IMR-90 (cell line): Measurements from ENCODE around the gene CEP68. TPM values are rescaled to one million over a fixed set of nuclear protein-coding genes. Genes with fewer than 3 reads are reported as not detected.
"Not testable (repeated sequence)": the region's sequence is repeated elsewhere in the genome, so short reads cannot be mapped to it uniquely, and the experiment has no call there.

Experiments used
- ATAC-seq: fragments of 200-7000 bp; cut with Tn5 transposase; 2 replicates; pipeline ENCODE4 v1.9.1; 2020; ENCODE audit warnings: low read depth, mild to moderate bottlenecking, moderate library complexity
- BruUV-seq: library from RNA; stranded (reverse); fragments of 400-500 nt; replicated peaks from 2 replicates; lab custom pipeline; 2021; lab: Mats Ljungman, UMichigan
- CTCF ChIA-PET: fragments of 300-600 bp; formaldehyde crosslinking; extraction: SDS; loops from one replicate; lab custom pipeline; 2021; ENCODE audit warnings: antibody characterized with exemption; lab: Yijun Ruan, JAX
- POLR2A ChIA-PET: fragments of 300-600 bp; sonication (Branson Sonifier 250); formaldehyde crosslinking; loops from one replicate; lab custom pipeline; 2022; ENCODE audit warnings: antibody characterized with exemption; ENCODE audit not compliant: unreplicated experiment; lab: Charles Lee
- DNase-seq: peaks from one replicate; pipeline ENCODE4 v3.0.0; 2013
- H2AFZ ChIP-seq: replicated peaks from 2 replicates; pipeline ENCODE3; 2013; ENCODE audit warnings: low read length, mild to moderate bottlenecking; ENCODE audit not compliant: poor library complexity
- H2AK5ac ChIP-seq: 2 replicates; pipeline ENCODE4 v1.6.1; 2013; ENCODE audit warnings: low read depth, low read length, inconsistent platforms
- H2AK9ac ChIP-seq: replicated peaks from 2 replicates; pipeline ENCODE3; 2013; ENCODE audit warnings: mild to moderate bottlenecking, low read depth, low read length, moderate library complexity; ENCODE audit not compliant: poor library complexity
- H2BK120ac ChIP-seq: 2 replicates; pipeline ENCODE4 v1.6.1; 2013; ENCODE audit warnings: low read depth, low read length, inconsistent platforms
- H2BK15ac ChIP-seq: 3 replicates; pipeline ENCODE4 v1.6.1; 2013; ENCODE audit warnings: low read depth, low read length, inconsistent platforms
- H2BK20ac ChIP-seq: 2 replicates; pipeline ENCODE4 v1.6.1; 2013; ENCODE audit warnings: low read depth, mild to moderate bottlenecking, inconsistent platforms, low read length, moderate library complexity
- H2BK5ac ChIP-seq: 2 replicates; pipeline ENCODE4 v1.6.1; 2013; ENCODE audit warnings: mild to moderate bottlenecking, low read depth, low read length, inconsistent platforms; ENCODE audit not compliant: poor library complexity, severe bottlenecking
- H3K14ac ChIP-seq: replicated peaks from 2 replicates; pipeline ENCODE4 v1.6.1; 2013; ENCODE audit warnings: low read depth, low read length, inconsistent platforms
- H3K18ac ChIP-seq: 2 replicates; pipeline ENCODE4 v1.6.1; 2013; ENCODE audit warnings: low read depth, low read length, control low read depth
- H3K23ac ChIP-seq: 2 replicates; pipeline ENCODE4 v1.6.1; 2013; ENCODE audit warnings: low read depth, low read length, inconsistent platforms
- H3K27ac ChIP-seq: 2 replicates; pipeline ENCODE4 v1.5.1; 2013; ENCODE audit warnings: mild to moderate bottlenecking, control low read depth, low read length; ENCODE audit not compliant: insufficient read depth
- H3K27me3 ChIP-seq: 2 replicates; pipeline ENCODE4 v1.6.1; 2013; ENCODE audit warnings: low read length; ENCODE audit not compliant: control insufficient read depth, insufficient read depth
- H3K36me3 ChIP-seq: 2 replicates; pipeline ENCODE4 v1.6.1; 2013; ENCODE audit warnings: low read length, mixed read lengths; ENCODE audit not compliant: control insufficient read depth, insufficient read depth
- H3K4ac ChIP-seq: 2 replicates; pipeline ENCODE4 v1.6.1; 2013; ENCODE audit warnings: low read depth, low read length, inconsistent platforms
- H3K4me1 ChIP-seq: 2 replicates; pipeline ENCODE4 v1.6.1; 2013; ENCODE audit warnings: low read length, mixed read lengths; ENCODE audit not compliant: control insufficient read depth, insufficient read depth
- H3K4me2 ChIP-seq: 2 replicates; pipeline ENCODE4 v1.6.1; 2013; ENCODE audit warnings: low read depth, mild to moderate bottlenecking, control low read depth, low read length, moderate library complexity
- H3K4me3 ChIP-seq: 2 replicates; pipeline ENCODE4 v1.5.1; 2013; ENCODE audit warnings: low read depth, mild to moderate bottlenecking, control low read depth, low read length, moderate library complexity; ENCODE audit not compliant: insufficient read depth
- H3K56ac ChIP-seq: 2 replicates; pipeline ENCODE4 v1.6.1; 2013; ENCODE audit warnings: low read length, inconsistent platforms; ENCODE audit not compliant: insufficient read depth; ENCODE audit errors: extremely low read depth
- H3K79me1 ChIP-seq, 2 experiments: 2 replicates each; pipeline ENCODE4 v1.6.1; 2013; ENCODE audit warnings: low read length in 2 of 2, inconsistent platforms in 1 of 2, low read depth in 1 of 2
- H3K9ac ChIP-seq: 2 replicates; pipeline ENCODE4 v1.6.1; 2013; ENCODE audit warnings: low read depth, low read length, control low read depth
- H3K9me1 ChIP-seq: 2 replicates; pipeline ENCODE4 v1.6.1; 2013; ENCODE audit warnings: low read length, inconsistent platforms; ENCODE audit not compliant: insufficient read depth
- H3K9me3 ChIP-seq: 2 replicates; pipeline ENCODE4 v1.6.1; 2013; ENCODE audit warnings: low read length; ENCODE audit not compliant: control insufficient read depth, insufficient read depth
- H4K20me1 ChIP-seq: 2 replicates; pipeline ENCODE4 v1.6.1; 2013; ENCODE audit warnings: low read length, inconsistent platforms; ENCODE audit not compliant: insufficient read depth
- H4K5ac ChIP-seq: 2 replicates; pipeline ENCODE4 v1.6.1; 2013; ENCODE audit warnings: mild to moderate bottlenecking, low read depth, low read length, control low read depth
- H4K8ac ChIP-seq, 2 experiments: 2 replicates each; pipeline ENCODE4 v1.6.1; 2013; ENCODE audit warnings: low read depth in 2 of 2, low read length in 2 of 2, control low read depth in 1 of 2, inconsistent platforms in 1 of 2
- H4K91ac ChIP-seq: 2 replicates; pipeline ENCODE4 v1.6.1; 2013; ENCODE audit warnings: low read depth, low read length, inconsistent platforms; ENCODE audit not compliant: insufficient read depth
- CEBPB ChIP-seq: IDR thresholded peaks from 2 replicates; pipeline ENCODE4 v1.6.1; 2012; ENCODE audit warnings: low read depth, low read length, improper control_type of control experiment
- CHD1 ChIP-seq: IDR thresholded peaks from 2 replicates; pipeline ENCODE4 v1.6.1; 2012; ENCODE audit warnings: low read depth, low read length, improper control_type of control experiment
- MAZ ChIP-seq: IDR thresholded peaks from 2 replicates; pipeline ENCODE4 v1.6.1; 2012; ENCODE audit warnings: low read depth, mild to moderate bottlenecking, low read length, improper control_type of control experiment, moderate library complexity, borderline replicate concordance
- MXI1 ChIP-seq: IDR thresholded peaks from 2 replicates; pipeline ENCODE4 v1.6.1; 2012; ENCODE audit warnings: low read depth, mild to moderate bottlenecking, low read length, moderate library complexity, borderline replicate concordance
- WGBS, 2 experiments: methylation state at CpG; one replicate each; pipeline versions ENCODE4 v1.1.5 to v1.1.7; 2013; ENCODE audit warnings: missing lambda C conversion rate in 2 of 2; ENCODE audit not compliant: insufficient read length in 1 of 2; ENCODE audit errors: extremely low coverage in 2 of 2; 5-methylcytosine and 5-hydroxymethylcytosine counted together
- dilution Hi-C: fragments of 300-500 bp; cut with HindIII; formaldehyde crosslinking; loops from one replicate; pipeline ENCODE4 v1.14.3; 2018; ENCODE audit warnings: low sequenced_read_pairs; ENCODE audit not compliant: unreplicated experiment
- in situ Hi-C: fragments of 300-500 bp; cut with MboI; formaldehyde crosslinking; loops from 3 replicates; pipeline ENCODE4 v1.14.3; 2019; ENCODE audit warnings: low sequenced_read_pairs, inconsistent platforms, mixed read lengths
- intact Hi-C: fragments of 100-400 bp; cut with micrococcal nuclease; formaldehyde crosslinking; loops from 2 replicates; pipeline ENCODE4 v1.10.0; 2022
- polyA plus RNA-seq, 3 experiments: library from polyadenylated mRNA; depleted of rRNA; stranded (reverse); fragments of >200 nt; gene quantifications; 2 replicates each; pipeline ENCODE4 v1.2.3, GENCODE V29; 2012; ENCODE audit warnings: low replicate concordance in 1 of 3
- total RNA-seq: library from RNA; depleted of rRNA; stranded (reverse); fragments of >200 nt; gene quantifications from 2 replicates; pipeline ENCODE4 v1.2.3, GENCODE V29; 2012

Gene CEP68
- total and polyA plus RNA-seq, 2 of the 4 experiments (the other 2 are of a cell fraction), result 5.5 to 5.6 TPM

DNA sequence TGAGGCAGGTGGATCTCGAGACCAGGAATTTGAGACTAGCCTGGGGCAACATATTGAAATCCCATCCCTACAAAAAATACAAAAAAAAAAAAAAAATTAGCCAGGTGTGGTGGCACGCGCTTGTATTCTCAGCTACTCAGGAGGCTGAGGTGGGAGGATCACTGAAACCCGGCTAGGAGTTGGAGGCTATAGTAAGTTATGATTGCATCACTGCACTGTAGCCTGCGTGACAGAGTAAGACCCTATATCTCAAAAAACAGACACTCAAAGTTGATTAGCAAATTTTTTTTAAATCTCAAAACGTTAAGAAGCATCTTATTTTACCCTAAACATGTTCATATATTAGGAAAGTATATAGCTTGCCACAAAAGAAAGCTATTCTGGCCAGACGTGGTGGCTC is 66.1 kb downstream of the CEP68 start:
- DNase-seq, result no peak
- Histone ChIP-seq H2BK5ac (no peak overlapping the region), H3K14ac (no peak overlapping the region), H2BK120ac (no peak overlapping the region), H3K18ac (no peak overlapping the region), H3K4me3 (no peak overlapping the region), H4K20me1 (peaks cover 100% of the 10 kb centered on the region), H2AK5ac (no peak overlapping the region), H3K9me3 (no peaks in the 10 kb centered on the region), H4K8ac (no peak overlapping the region), H3K27me3 (no peaks in the 10 kb centered on the region), H3K9ac (no peak overlapping the region), H3K79me1 (peaks cover 0 to 32% of the 10 kb centered on the region in 2 experiments; a peak in 2 of 4 replicates), H3K23ac (no peak overlapping the region), H3K9me1 (peaks cover 17% of the 10 kb centered on the region), H2AK9ac (no peak overlapping the region), H2BK15ac (no peak overlapping the region), H3K36me3 (no peaks in the 10 kb centered on the region), H3K56ac (no peak overlapping the region), H3K27ac (no peak overlapping the region), H3K4ac (no peak overlapping the region), H2BK20ac (no peak overlapping the region), H4K91ac (no peak overlapping the region), H2AFZ (no peak overlapping the region), H3K4me2 (no peak overlapping the region), H3K4me1 (peaks cover 8% of the 10 kb centered on the region), H4K5ac (no peak overlapping the region)
- BruUV-seq, result no TSS peak
- intact Hi-C loops (no loop called here), in situ Hi-C loops (no loop called here), dilution Hi-C loops (no loop called here)
- CTCF ChIA-PET, result no interaction called here
- ATAC-seq, result no peak
- POLR2A ChIA-PET, result no interaction called here
- WGBS, 2 experiments, result no CpG with 5 or more reads among the region's 7 CpGs
- no peak for TF ChIP-seq MAZ
- peak; percentile 24; the same call in 1 of the 2 replicates for TF ChIP-seq CEBPB
- no peak for TF ChIP-seq MXI1
- no peak for TF ChIP-seq CHD1

DNA sequence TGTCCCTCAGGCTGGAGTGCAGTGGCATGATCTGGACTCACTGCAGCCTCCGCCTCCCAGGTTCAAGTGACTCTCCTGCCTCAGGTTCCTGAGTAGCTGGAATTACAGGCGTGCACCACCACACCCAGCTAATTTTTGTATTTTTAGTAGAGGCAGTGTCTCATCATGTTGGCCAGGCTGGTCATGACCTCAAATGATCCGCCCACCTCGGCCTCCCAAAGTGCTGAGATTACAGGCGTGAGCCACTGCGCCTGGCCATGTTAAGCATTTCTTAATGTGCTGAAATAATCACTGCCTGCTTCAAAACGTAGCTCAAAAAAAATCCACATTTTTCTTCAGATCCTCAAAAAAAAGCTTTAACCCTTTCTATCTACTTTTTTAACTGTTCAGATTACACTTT is 69.2 kb downstream of the CEP68 start:
- DNase-seq, H3K4me1 ChIP-seq, H3K9ac ChIP-seq, H2AFZ ChIP-seq, H3K27me3 ChIP-seq, H3K18ac ChIP-seq, H2BK5ac ChIP-seq, ATAC-seq, H3K36me3 ChIP-seq, H4K5ac ChIP-seq, H3K56ac ChIP-seq, H2AK9ac ChIP-seq, H3K4me3 ChIP-seq, CTCF ChIA-PET, H4K91ac ChIP-seq, H3K27ac ChIP-seq, H3K9me3 ChIP-seq, H2BK20ac ChIP-seq, H3K14ac ChIP-seq, H3K4ac ChIP-seq, H3K23ac ChIP-seq, H2BK120ac ChIP-seq, dilution Hi-C loops, BruUV-seq, H4K8ac ChIP-seq, H2BK15ac ChIP-seq, in situ Hi-C loops, H2AK5ac ChIP-seq, H3K4me2 ChIP-seq: not testable (repeated sequence)
- H3K9me1 ChIP-seq, result peaks cover 13% of the 10 kb centered on the region
- peaks cover 94% of the 10 kb centered on the region for H4K20me1 ChIP-seq
- peaks cover 0 to 14% of the 10 kb centered on the region in 2 experiments; a peak in 2 of 4 replicates for H3K79me1 ChIP-seq
- intact Hi-C loops, result loop anchor here (5.0 kb wide), 1 partner anchor 38 kb away; no protein-coding TSS in a partner anchor
- POLR2A ChIA-PET, result interaction anchor here (0.6 kb wide), 1 partner anchor 437 kb away, joined by 3 read pairs; no protein-coding TSS in a partner anchor
- 83% methylated on average over 4 of the region's 7 CpGs; no CpG with 5 or more reads in 1 of the 2 experiments for WGBS, 2 experiments
